Ishikawa (cell line): ENCODE measurements around the gene THEM4.

ENCODE experiments used
- CEBPB ChIP-seq: IDR thresholded peaks from 2 replicates; pipeline ENCODE4 v1.6.1; 2012
- CREB1 ChIP-seq: IDR thresholded peaks from 2 replicates; pipeline ENCODE4 v1.6.1; 2012; ENCODE audit warnings: low read depth
- EGR1 ChIP-seq: IDR thresholded peaks from 2 replicates; pipeline ENCODE4 v1.6.1; 2012
- EP300 ChIP-seq: IDR thresholded peaks from 2 replicates; pipeline ENCODE4 v1.6.1; 2012; ENCODE audit warnings: borderline replicate concordance
- FOXM1 ChIP-seq: IDR thresholded peaks from 2 replicates; pipeline ENCODE4 v1.6.1; 2012; ENCODE audit warnings: low read depth, borderline replicate concordance
- NFIC ChIP-seq: IDR thresholded peaks from 2 replicates; pipeline ENCODE4 v1.6.1; 2012
- RAD21 ChIP-seq: IDR thresholded peaks from 2 replicates; pipeline ENCODE4 v1.6.1; 2012; ENCODE audit warnings: low read depth
- TAF1 ChIP-seq: IDR thresholded peaks from 2 replicates; pipeline ENCODE4 v1.6.1; 2012; ENCODE audit warnings: low read depth, mild to moderate bottlenecking
- TCF12 ChIP-seq: IDR thresholded peaks from 2 replicates; pipeline ENCODE4 v1.6.1; 2012; ENCODE audit warnings: low read depth
- TEAD4 ChIP-seq: IDR thresholded peaks from 2 replicates; pipeline ENCODE4 v1.6.1; 2012
- YY1 ChIP-seq: IDR thresholded peaks from 2 replicates; pipeline ENCODE4 v1.6.1; 2012; ENCODE audit warnings: low read depth
- ZBTB7A ChIP-seq: IDR thresholded peaks from 2 replicates; pipeline ENCODE4 v1.6.1; 2012; ENCODE audit warnings: low read depth
- TF ChIP-seq, protein P1 (sequence below): IDR thresholded peaks from 2 replicates; pipeline ENCODE4 v1.6.1; 2012; ENCODE audit warnings: low read depth, mild to moderate bottlenecking
- TF ChIP-seq, protein P2 (sequence below): IDR thresholded peaks from 2 replicates; pipeline ENCODE4 v1.6.1; 2012
- TF ChIP-seq, protein P3 (sequence below): IDR thresholded peaks from 2 replicates; pipeline ENCODE4 v1.6.1; 2012

Gene THEM4

DNA sequence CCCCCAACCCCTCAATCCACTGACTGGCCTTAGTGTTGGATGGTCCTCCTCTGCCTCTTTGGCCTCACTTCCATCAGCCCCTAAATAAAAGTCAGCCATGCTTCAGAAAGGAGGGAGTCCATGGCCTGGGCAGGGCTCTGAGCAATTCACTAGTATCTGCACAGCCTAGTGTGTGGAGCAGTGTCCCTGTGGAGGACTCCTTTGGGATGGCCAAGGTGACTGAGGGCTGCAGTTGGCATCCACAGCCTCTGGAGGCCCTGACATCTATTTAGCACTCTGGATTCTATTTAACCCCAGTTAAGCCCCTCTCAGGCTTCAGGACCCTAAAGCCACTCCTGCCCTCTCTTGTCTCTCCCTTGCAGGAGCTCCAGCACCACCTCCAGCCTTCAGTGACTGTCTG, 59.4 kb downstream of the THEM4 start:
- TF ChIP-seq TEAD4: no peak
- TF ChIP-seq, protein P1, sequence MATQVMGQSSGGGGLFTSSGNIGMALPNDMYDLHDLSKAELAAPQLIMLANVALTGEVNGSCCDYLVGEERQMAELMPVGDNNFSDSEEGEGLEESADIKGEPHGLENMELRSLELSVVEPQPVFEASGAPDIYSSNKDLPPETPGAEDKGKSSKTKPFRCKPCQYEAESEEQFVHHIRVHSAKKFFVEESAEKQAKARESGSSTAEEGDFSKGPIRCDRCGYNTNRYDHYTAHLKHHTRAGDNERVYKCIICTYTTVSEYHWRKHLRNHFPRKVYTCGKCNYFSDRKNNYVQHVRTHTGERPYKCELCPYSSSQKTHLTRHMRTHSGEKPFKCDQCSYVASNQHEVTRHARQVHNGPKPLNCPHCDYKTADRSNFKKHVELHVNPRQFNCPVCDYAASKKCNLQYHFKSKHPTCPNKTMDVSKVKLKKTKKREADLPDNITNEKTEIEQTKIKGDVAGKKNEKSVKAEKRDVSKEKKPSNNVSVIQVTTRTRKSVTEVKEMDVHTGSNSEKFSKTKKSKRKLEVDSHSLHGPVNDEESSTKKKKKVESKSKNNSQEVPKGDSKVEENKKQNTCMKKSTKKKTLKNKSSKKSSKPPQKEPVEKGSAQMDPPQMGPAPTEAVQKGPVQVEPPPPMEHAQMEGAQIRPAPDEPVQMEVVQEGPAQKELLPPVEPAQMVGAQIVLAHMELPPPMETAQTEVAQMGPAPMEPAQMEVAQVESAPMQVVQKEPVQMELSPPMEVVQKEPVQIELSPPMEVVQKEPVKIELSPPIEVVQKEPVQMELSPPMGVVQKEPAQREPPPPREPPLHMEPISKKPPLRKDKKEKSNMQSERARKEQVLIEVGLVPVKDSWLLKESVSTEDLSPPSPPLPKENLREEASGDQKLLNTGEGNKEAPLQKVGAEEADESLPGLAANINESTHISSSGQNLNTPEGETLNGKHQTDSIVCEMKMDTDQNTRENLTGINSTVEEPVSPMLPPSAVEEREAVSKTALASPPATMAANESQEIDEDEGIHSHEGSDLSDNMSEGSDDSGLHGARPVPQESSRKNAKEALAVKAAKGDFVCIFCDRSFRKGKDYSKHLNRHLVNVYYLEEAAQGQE: no peak
- TF ChIP-seq, protein P2, sequence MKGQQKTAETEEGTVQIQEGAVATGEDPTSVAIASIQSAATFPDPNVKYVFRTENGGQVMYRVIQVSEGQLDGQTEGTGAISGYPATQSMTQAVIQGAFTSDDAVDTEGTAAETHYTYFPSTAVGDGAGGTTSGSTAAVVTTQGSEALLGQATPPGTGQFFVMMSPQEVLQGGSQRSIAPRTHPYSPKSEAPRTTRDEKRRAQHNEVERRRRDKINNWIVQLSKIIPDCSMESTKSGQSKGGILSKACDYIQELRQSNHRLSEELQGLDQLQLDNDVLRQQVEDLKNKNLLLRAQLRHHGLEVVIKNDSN: no peak
- TF ChIP-seq CEBPB: no peak
- no peak for TF ChIP-seq RAD21
- no peak for TF ChIP-seq TCF12
- no peak for TF ChIP-seq YY1
- no peak for TF ChIP-seq ZBTB7A
- TF ChIP-seq, protein P3, sequence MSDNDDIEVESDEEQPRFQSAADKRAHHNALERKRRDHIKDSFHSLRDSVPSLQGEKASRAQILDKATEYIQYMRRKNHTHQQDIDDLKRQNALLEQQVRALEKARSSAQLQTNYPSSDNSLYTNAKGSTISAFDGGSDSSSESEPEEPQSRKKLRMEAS: no peak
- no peak for TF ChIP-seq EGR1
- no peak for TF ChIP-seq CREB1
- no peak for TF ChIP-seq FOXM1

DNA sequence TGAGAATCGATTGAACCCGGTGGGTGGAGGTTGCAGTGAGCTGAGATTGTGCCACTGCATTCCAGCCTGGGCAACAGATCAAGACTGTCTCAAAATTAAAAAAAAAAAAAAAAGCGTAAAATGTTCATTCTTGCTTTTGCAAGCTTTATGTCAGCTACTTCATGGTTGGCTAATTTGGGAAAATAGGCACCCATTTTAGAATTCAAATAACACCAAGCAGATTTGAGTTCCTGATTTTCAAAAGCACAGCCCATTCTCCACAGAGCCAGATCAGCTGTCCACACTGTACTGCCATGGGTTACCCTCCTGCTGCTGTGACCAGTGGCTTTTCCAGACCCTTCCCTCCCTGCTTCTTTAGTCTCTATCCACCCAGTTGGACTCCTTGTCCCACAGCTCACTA, 60.2 kb downstream of the THEM4 start:
- TF ChIP-seq RAD21: no peak
- TF ChIP-seq TCF12: no peak
- no peak for TF ChIP-seq ZBTB7A
- TF ChIP-seq TEAD4: no peak
- TF ChIP-seq TAF1: no peak
- TF ChIP-seq, protein P2: no peak
- TF ChIP-seq EP300: no peak
- no peak for TF ChIP-seq CEBPB
- TF ChIP-seq CREB1: no peak
- TF ChIP-seq, protein P3: no peak
- no peak for TF ChIP-seq NFIC
- no peak for TF ChIP-seq FOXM1
- TF ChIP-seq YY1: no peak
- TF ChIP-seq, protein P1: no peak
- no peak for TF ChIP-seq EGR1

DNA sequence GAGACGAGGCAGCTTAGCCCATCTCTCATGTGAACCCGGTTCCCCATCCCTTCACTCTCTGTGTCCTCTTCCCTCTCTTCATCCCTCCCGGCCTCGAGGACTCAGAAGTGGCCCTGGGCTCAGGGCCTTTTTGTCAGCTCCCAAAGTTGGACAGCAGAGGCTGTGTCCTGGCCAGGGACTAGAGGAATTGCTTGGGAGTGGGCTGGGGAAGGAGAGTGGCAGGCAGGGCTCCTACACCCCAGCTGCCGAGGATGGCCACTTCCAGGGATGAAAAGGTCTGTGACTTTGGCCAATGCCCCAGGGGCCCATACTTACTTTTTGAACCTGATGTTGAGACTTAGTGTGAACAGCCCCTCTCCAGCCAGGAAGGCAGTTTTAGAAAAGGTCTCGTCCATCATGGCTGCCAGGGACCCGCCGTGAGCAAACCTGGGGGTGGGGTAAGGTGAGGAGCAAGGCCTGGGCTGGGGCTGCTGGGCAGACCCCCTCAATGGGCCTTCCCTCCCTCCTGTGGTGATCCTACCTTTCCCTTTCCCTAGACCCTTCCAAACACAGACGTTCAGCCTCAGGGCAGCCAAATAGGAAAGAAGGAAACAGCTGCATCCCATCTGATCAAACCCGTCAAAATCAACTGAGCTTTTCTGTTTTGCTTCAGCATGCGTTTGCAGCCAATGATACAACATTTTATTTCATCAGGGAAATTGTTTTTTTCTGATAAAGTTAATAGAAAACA, 61.3 kb downstream of the THEM4 start:
- no peak for TF ChIP-seq ZBTB7A
- TF ChIP-seq YY1: no peak

DNA sequence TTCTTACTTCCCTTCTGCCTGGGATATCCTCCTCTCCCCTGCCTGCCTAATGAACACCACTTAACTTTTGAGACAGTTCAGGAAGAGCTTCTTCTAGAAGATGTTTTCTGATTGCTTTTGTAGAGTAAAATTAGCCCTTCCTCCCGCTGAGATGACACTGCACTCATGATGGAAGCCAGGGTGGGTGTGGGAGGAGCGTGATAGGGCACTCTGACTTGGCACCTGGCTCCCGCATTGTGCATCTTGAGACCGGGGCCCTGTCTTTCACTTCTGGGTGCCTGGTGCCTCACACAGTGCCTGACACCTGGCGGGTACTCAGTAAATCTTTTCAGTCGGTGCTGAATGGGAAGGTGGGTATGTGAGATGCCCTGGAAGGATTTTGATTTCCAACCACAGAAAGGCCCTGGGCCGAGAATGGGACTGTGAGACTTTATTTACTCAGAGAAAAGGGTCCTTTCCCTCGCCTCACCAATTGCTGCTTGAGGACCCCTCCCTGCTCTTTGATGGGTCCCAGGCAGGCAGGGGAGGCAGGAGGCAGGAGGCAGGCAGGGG, 62.5 kb downstream of the THEM4 start:
- TF ChIP-seq TCF12: no peak
- TF ChIP-seq, protein P1: no peak
- no peak for TF ChIP-seq TAF1
- TF ChIP-seq EP300: no peak
- no peak for TF ChIP-seq ZBTB7A
- TF ChIP-seq YY1: no peak
- TF ChIP-seq, protein P2: no peak
- TF ChIP-seq TEAD4: no peak
- TF ChIP-seq, protein P3: no peak
- TF ChIP-seq CEBPB: no peak
- no peak for TF ChIP-seq FOXM1
- TF ChIP-seq RAD21: no peak
- TF ChIP-seq CREB1: no peak
- no peak for TF ChIP-seq EGR1
- no peak for TF ChIP-seq NFIC
